ENCODE measurements around the gene MXD3.

Gene MXD3

DNA sequence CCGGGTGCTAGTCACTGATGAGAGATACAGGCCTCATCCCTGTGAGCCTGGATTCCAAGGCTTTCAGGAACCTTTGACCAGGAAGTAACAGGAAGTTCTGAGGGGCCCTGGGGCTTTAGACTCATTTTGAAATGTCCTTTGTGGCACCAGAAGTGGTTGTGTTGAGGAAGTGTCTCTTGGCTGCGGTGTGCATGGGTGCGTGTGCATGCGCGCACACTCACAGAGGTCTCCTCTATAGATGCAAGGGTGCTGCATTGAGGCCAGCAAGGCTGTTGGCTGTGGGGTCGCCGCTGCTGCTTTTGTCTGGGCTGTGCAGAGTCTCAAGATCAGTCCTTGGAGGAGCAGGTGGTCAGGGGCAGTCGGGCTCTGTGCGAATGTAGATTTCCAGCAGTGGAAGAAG lies 15.8 kb downstream of the MXD3 start:
- no peak for DNase-seq (ENCODE audit: extremely low spot score)
- TF ChIP-seq CTCF (IDR thresholded peaks at IDR 0.05; ENCODE audit: control extremely low read depth, extremely low read depth, low read depth, missing control alignments): no peak
- ChIA-PET POLR2A (no interaction called here), CTCF (interaction anchor here (2.5 to 6.4 kb wide), 2 partner anchors 14 to 182 kb away, joined by 8 to 56 read pairs; no protein-coding TSS in a partner anchor)

GRCh38 chr5:177294632-177295031 lies 17.1 kb downstream of the MXD3 start:
- CTCF ChIA-PET: interaction anchor here (1.0 to 2.8 kb wide), 5 partner anchors 9 to 74 kb away, joined by 3 to 20 read pairs (median 4); partner anchors contain the start of genes PRELID1 and RAB24
- DNase-seq (ENCODE audit: extremely low spot score): no peak
- POLR2A ChIA-PET: no interaction called here
- TF ChIP-seq CTCF (IDR thresholded peaks at IDR 0.05; ENCODE audit: control extremely low read depth, extremely low read depth, low read depth, missing control alignments): no peak

- no peak for TF ChIP-seq CTCF (IDR thresholded peaks at IDR 0.05; ENCODE audit: control extremely low read depth, extremely low read depth, low read depth, missing control alignments)
- POLR2A ChIA-PET: no interaction called here
- DNase-seq (ENCODE audit: extremely low spot score): no peak
- CTCF ChIA-PET: interaction anchor here (0.7 to 2.8 kb wide), 6 partner anchors 9 to 75 kb away, joined by 3 to 20 read pairs (median 4); partner anchors contain the start of genes PRELID1 and RAB24
Measured at GRCh38 chr5:177293819-177294581, 17.7 kb downstream of the MXD3 start.

- ChIA-PET CTCF (interaction anchor here (0.9 to 1.7 kb wide), 2 partner anchors 17 to 18 kb away, joined by 3 to 4 read pairs; no protein-coding TSS in a partner anchor), POLR2A (interaction anchor here (0.5 kb wide), 1 partner anchor 138 kb away, joined by 4 read pairs; no protein-coding TSS in a partner anchor)
- no peak for TF ChIP-seq CTCF (IDR thresholded peaks at IDR 0.05; ENCODE audit: control extremely low read depth, extremely low read depth, low read depth, missing control alignments)
- DNase-seq (ENCODE audit: extremely low spot score): no peak
Measured at GRCh38 chr5:177291735-177292134, 20.0 kb downstream of the MXD3 start.

- CTCF ChIA-PET: interaction anchor here (0.9 to 1.7 kb wide), 2 partner anchors 17 to 18 kb away, joined by 3 to 4 read pairs; no protein-coding TSS in a partner anchor
- POLR2A ChIA-PET: no interaction called here
- no peak for DNase-seq (ENCODE audit: extremely low spot score)
Measured at GRCh38 chr5:177290816-177291596, 20.7 kb downstream of the MXD3 start.

More at GRCh38 chr5:177290816-177291596, 20.7 kb downstream of the MXD3 start:
- no peak for TF ChIP-seq CTCF (IDR thresholded peaks at IDR 0.05; ENCODE audit: control extremely low read depth, extremely low read depth, low read depth, missing control alignments)

All from GM10248 (cell line).